Fibroblast of villous mesenchyme (primary cell): ENCODE measurements around the gene SEPTIN12. TPM values are rescaled to one million over a fixed set of nuclear protein-coding genes. Genes with fewer than 3 reads are reported as not detected.

ENCODE experiments used
- DNase-seq: peaks from one replicate; pipeline ENCODE4 v3.0.0-alpha.2; 2010; ENCODE audit warnings: low read depth
- H3K4me3 ChIP-seq: 2 replicates; pipeline ENCODE4 v1.5.1; 2011; ENCODE audit warnings: low read depth, mild to moderate bottlenecking, low read length
- CTCF ChIP-seq: IDR thresholded peaks from 2 replicates; pipeline ENCODE4 v1.5.1; 2012; ENCODE audit warnings: low read depth, mild to moderate bottlenecking, low read length; ENCODE audit not compliant: insufficient read depth
- total RNA-seq: library from RNA; depleted of rRNA; stranded (reverse); fragments of >200 nt; gene quantifications from 2 replicates; pipeline ENCODE4 v1.2.3, GENCODE V29; 2012

Gene SEPTIN12
- total RNA-seq, 1 donor = not detected

DNA sequence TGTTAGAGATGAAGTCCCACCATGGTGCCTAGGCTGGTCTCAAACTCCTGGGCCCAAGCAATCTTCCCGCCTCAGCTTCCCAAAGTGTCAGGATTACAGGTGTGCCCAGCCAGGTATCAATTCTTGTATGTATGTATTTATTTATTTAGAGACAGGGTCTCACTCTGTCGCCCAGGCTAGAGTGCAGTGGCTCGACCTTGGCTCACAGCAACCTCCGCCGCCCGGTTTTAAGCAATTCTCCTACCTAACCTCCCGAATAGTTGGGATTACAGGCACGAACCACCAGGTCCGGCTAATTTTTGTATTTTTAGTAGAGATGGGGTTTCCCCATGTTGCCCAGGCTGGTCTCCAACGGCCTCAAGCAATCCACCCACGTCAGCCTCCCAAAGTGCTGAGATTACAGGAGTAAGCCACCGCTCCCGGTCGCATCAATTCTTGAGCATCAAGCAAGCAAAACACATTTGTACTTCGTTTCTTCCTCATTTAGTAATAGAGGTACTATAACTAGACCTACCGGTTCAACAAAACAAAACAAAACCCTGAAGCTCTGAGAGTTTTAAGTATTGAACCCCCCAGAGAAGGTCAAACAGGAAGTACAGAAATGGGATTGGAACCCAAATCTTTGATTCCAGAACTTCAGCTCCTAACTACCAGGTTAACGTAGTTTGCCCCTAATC lies 20.1 kb downstream of the SEPTIN12 start:
- peak; percentile 54 for DNase-seq
- TF ChIP-seq CTCF = no peak
- peak overlapping the region; percentile 78 for H3K4me3 ChIP-seq

- peak within 1 kb of the TSS; percentile 78 for H3K4me3 ChIP-seq
- TF ChIP-seq CTCF = no peak
- peak; percentile 94 for DNase-seq
These were observed 21.1 kb downstream of the SEPTIN12 start, which contains the start of gene ZNF500 for GRCh38 chr16:4766875-4767628. Gene ZNF500, minus strand, starts transcription at chr16:4767162. Its CDS starts 1,184 bp downstream, at chr16:4765978.

GRCh38 chr16:4765511-4766474 lies 22.4 kb downstream of the SEPTIN12 start:
- H3K4me3 ChIP-seq = peak overlapping the region; percentile 78
- no peak for TF ChIP-seq CTCF
- no peak for DNase-seq

DNA sequence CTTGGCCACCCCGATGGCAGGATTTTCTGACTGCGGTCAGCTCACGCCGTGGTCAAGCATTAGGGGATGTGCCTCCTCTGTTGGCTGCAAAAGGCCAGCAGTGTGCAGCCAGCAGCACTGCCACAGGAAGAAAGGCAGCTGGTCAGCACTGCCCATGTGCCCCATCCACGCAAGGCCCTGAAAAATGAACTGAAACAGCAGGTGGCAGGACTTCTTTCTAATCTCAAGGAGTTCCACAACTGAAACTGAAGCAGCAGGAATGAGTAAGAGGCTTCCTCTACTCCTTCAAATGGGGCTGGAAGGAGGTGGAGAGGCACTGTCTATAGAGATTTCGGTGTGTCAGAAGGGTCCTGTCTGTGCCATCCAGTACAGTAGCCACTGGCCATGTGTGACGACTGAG lies 24.4 kb downstream of the SEPTIN12 start:
- no peak for TF ChIP-seq CTCF
- DNase-seq = no peak

DNA sequence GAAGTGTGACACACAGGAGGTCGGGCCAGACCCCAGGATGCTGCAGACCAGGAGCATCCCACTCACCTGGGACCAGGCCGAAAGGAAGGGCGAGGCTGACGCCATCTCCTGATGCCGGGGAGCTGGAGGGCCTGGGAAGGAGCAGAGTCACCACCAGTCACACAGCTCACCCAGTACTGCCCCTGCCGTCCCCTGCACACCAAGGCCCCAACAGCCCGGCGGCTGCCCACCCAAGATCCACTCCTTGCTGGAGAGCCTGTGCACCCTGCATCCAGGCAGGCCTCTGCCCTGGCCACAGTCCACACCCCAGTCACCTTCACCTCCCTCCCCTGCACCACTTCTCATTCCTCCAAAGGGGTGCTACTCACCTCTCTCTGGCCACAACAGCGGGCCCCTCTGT lies 25.9 kb downstream of the SEPTIN12 start:
- TF ChIP-seq CTCF = no peak
- no peak for DNase-seq
- H3K4me3 ChIP-seq = no peak overlapping the region

More for the DNA sequence above, 24.4 kb downstream of the SEPTIN12 start:
- no peak overlapping the region for H3K4me3 ChIP-seq

GRCh38 chr16:4760221-4760910 lies 27.8 kb downstream of the SEPTIN12 start:
- no peak for DNase-seq
- TF ChIP-seq CTCF = no peak
- no peak overlapping the region for H3K4me3 ChIP-seq
